ENCODE results near the gene SLC16A3.

GRCh38 chr17:82228842-82229697, at the start of gene SLC16A3:
- TF ChIP-seq CTCF (IDR thresholded peaks at IDR 0.05) (no peak), POLR2AphosphoS5 (IDR thresholded peaks at IDR 0.05; ENCODE audit: insufficient read depth in 1 of 2, low read depth in 1 of 2) (peak in 1 of 2 donors; percentile 11)

Data from vagina (tissue), 2 donors.